Measurements from ENCODE around the gene SEC24A. TPM values are rescaled to one million over a fixed set of nuclear protein-coding genes. Genes with fewer than 3 reads are reported as not detected.
"Not testable (repeated sequence)": the region's sequence is repeated elsewhere in the genome, so short reads cannot be mapped to it uniquely, and the experiment has no call there.

Gene SEC24A
- polyA plus RNA-seq, 1 donor: 17.0 TPM

GRCh38 chr5:134749415-134749814 lies 100.8 kb downstream of the SEC24A start:
- no peak for DNase-seq (ENCODE audit: low read depth)

DNA sequence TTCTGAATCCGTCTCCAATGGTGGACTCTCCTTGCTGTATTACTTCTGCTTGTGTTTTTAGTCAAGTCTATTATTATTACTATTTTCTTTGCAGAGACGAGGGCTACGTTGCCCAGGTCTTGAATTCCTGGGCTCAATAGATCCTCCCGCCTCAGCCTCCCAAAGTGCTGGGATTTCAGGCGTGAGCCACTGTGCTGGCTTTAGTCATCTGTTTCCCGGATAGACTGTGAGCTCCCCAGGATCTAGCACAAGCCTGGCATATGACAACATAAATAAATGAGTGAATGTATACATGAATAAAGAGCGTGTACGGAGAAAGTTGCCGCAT lies 109.6 kb downstream of the SEC24A start:
- DNase-seq (ENCODE audit: low read depth): no peak

- peak; percentile 73 for DNase-seq (ENCODE audit: low read depth)
These were observed 110.1 kb downstream of the SEC24A start, which contains the start of gene DDX46 for GRCh38 chr5:134758504-134759341. Gene DDX46, plus strand, starts transcription at chr5:134758779. Its CDS starts 160 bp downstream, at chr5:134758939.

GRCh38 chr5:134767528-134768291 lies 119.1 kb downstream of the SEC24A start:
- not testable (repeated sequence) for DNase-seq (ENCODE audit: low read depth)

DNA sequence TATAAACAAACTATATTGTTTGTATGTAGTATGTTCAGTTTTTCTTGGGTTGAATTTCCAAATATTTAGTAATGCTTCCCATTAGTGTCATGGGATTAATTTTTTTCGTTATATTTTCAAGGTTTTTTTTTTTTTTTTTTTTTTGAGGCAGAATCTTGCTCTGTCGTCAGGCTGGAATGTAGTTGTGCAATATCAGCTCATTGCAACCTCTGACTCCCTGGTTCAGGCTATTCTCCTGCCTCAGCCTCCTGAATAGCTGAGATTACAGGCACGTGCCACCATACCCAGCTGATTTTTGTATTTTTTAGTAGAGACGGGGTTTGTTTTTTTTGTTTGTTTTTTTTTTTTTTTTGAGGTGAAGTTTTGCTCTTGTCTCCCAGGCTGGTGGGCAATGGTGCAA lies 120.6 kb downstream of the SEC24A start:
- no peak for DNase-seq (ENCODE audit: low read depth)

- DNase-seq (ENCODE audit: low read depth): no peak
These were observed 124.0 kb downstream of the SEC24A start for GRCh38 chr5:134772461-134773125.

DNA sequence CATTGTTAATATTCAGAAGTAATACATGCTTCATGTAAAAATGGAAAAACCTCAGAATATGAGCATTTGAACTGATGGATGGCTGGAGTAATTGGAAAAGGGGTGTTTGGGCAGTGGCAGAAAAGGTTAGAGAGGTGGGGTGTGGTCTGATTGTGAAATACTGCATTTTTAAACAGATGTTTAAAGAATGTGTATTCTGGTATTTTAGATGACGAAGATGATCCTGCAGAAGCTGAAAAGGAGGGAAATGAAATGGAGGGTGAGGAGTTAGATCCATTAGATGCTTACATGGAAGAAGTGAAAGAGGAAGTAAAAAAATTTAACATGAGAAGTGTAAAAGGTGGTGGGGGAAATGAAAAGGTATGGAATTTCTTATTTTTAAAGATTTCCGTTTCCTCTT lies 128.8 kb downstream of the SEC24A start:
- DNase-seq (ENCODE audit: low read depth): no peak

Other genes with a start within 250 kb of the SEC24A start
- 24.6 TPM for gene CDKN2AIPNL, start 236.9 kb upstream of the SEC24A start, polyA plus RNA-seq (ENCODE audit: insufficient read length)
- 0.94 TPM for gene JADE2, start 123.1 kb upstream of the SEC24A start, polyA plus RNA-seq (ENCODE audit: insufficient read length)
- gene SAR1B, start 16.0 kb upstream of the SEC24A start, polyA plus RNA-seq (ENCODE audit: insufficient read length): 39.6 TPM
- gene CAMLG, start 89.8 kb downstream of the SEC24A start, polyA plus RNA-seq (ENCODE audit: insufficient read length): 48.7 TPM
- gene DDX46, start 110.0 kb downstream of the SEC24A start, polyA plus RNA-seq (ENCODE audit: insufficient read length): 58.0 TPM
- gene C5orf24, start 197.2 kb downstream of the SEC24A start, polyA plus RNA-seq (ENCODE audit: insufficient read length): 70.3 TPM
- gene TXNDC15, start 225.6 kb downstream of the SEC24A start, polyA plus RNA-seq (ENCODE audit: insufficient read length): 68.1 TPM